PC-3 (cell line): ENCODE results near the gene ALPK1. TPM values are rescaled to one million over a fixed set of nuclear protein-coding genes. Genes with fewer than 3 reads are reported as not detected.

ENCODE experiments used
- ATAC-seq: fragments of 200-7000 bp; cut with Tn5 transposase; 2 replicates; pipeline ENCODE4 v1.9.1; 2020; ENCODE audit warnings: mild to moderate bottlenecking, moderate library complexity
- BruUV-seq: library from RNA; stranded (reverse); fragments of 400-500 nt; replicated peaks from 2 replicates; lab custom pipeline; 2021; lab: Mats Ljungman, UMichigan
- CTCF ChIA-PET: fragments of 300-600 bp; sonication (Branson Sonifier 250); formaldehyde crosslinking; loops from one replicate; lab custom pipeline; 2022; ENCODE audit warnings: antibody characterized with exemption; lab: Charles Lee
- POLR2A ChIA-PET: fragments of 300-600 bp; sonication (Branson Sonifier 250); formaldehyde crosslinking; loops from one replicate; lab custom pipeline; 2022; ENCODE audit warnings: antibody characterized with exemption; ENCODE audit not compliant: unreplicated experiment; lab: Charles Lee
- DNase-seq: peaks from one replicate; pipeline ENCODE4 v3.0.0-alpha.2; 2015
- H2AFZ ChIP-seq: fragments of 300-600 bp; sonication (generic); 2 replicates; pipeline ENCODE4 v1.6.0; 2016; ENCODE audit warnings: antibody characterized with exemption, low read length
- H3F3A ChIP-seq: fragments of 300-600 bp; sonication (generic); one replicate; pipeline ENCODE4 v1.6.0; 2017; ENCODE audit warnings: antibody characterized with exemption, low read length, control low read depth, mild to moderate bottlenecking; ENCODE audit not compliant: unreplicated experiment
- H3K27ac ChIP-seq: fragments of 300-600 bp; sonication (generic); 2 replicates; pipeline ENCODE4 v1.5.1; 2016; ENCODE audit warnings: mild to moderate bottlenecking, low read length
- H3K27me3 ChIP-seq: fragments of 300-600 bp; sonication (generic); 2 replicates; pipeline ENCODE4 v1.6.1; 2016; ENCODE audit warnings: low read length, mixed read lengths
- H3K36me3 ChIP-seq: fragments of 300-600 bp; sonication (generic); 2 replicates; pipeline ENCODE4 v1.6.1; 2016; ENCODE audit warnings: low read depth, mixed run types, low read length, mixed read lengths
- H3K4me1 ChIP-seq: fragments of 300-600 bp; sonication (generic); 2 replicates; pipeline ENCODE4 v1.5.1; 2016; ENCODE audit warnings: low read length; ENCODE audit not compliant: insufficient read depth
- H3K4me2 ChIP-seq: fragments of 300-600 bp; sonication (generic); 2 replicates; pipeline ENCODE4 v1.6.0; 2016; ENCODE audit warnings: low read length
- H3K4me3 ChIP-seq: fragments of 300-600 bp; sonication (generic); 2 replicates; pipeline ENCODE4 v1.5.1; 2016; ENCODE audit warnings: mild to moderate bottlenecking, low read length, mixed read lengths
- H3K79me2 ChIP-seq: fragments of 300-600 bp; sonication (generic); 2 replicates; pipeline ENCODE4 v1.6.1; 2017; ENCODE audit warnings: low read length, mixed read lengths
- H3K9ac ChIP-seq: fragments of 300-600 bp; sonication (generic); 2 replicates; pipeline ENCODE4 v1.6.0; 2016; ENCODE audit warnings: mild to moderate bottlenecking, low read length
- H3K9me2 ChIP-seq: fragments of 300-600 bp; sonication (generic); replicated peaks from 2 replicates; pipeline ENCODE4 v1.6.1; 2016; ENCODE audit warnings: mixed run types, low read length, mixed read lengths
- H3K9me3 ChIP-seq: fragments of 300-600 bp; sonication (generic); 2 replicates; pipeline ENCODE4 v1.6.1; 2016; ENCODE audit warnings: low read length, mixed read lengths
- H4K20me1 ChIP-seq: fragments of 300-600 bp; sonication (generic); 2 replicates; pipeline ENCODE4 v1.6.1; 2016; ENCODE audit warnings: low read length, mixed read lengths
- CTCF ChIP-seq: fragments of 300-600 bp; sonication (generic); conservative IDR thresholded peaks from 2 replicates; pipeline ENCODE4 v1.5.1; 2017; ENCODE audit warnings: antibody characterized with exemption, low read depth, mild to moderate bottlenecking, low read length
- EZH2 ChIP-seq: fragments of 300-600 bp; sonication (generic); IDR thresholded peaks from one replicate; pipeline ENCODE4 v1.6.1; 2017; ENCODE audit warnings: antibody characterized with exemption, mild to moderate bottlenecking, low read length; ENCODE audit not compliant: unreplicated experiment
- EZH2phosphoT487 ChIP-seq: fragments of 300-600 bp; sonication (generic); IDR thresholded peaks from 2 replicates; pipeline ENCODE4 v1.6.1; 2018; ENCODE audit warnings: mild to moderate bottlenecking, antibody characterized with exemption, low read length, borderline replicate concordance
- intact Hi-C: fragments of 100-400 bp; cut with micrococcal nuclease; formaldehyde crosslinking; loops from 2 replicates; pipeline ENCODE4 v1.9.0; 2023
- total RNA-seq: library from RNA; depleted of rRNA; stranded (reverse); fragments of >200 nt; gene quantifications from 2 replicates; pipeline ENCODE4 v1.2.3, GENCODE V29; 2014

Gene ALPK1
- total RNA-seq, 1 experiment from 2014 or later = 4.2 TPM

GRCh38 chr4:112449708-112450107, 152.5 kb downstream of the ALPK1 start:
- H3K9ac ChIP-seq = no peak overlapping the region
- no peaks in the 10 kb centered on the region for H3F3A ChIP-seq
- no peaks in the 10 kb centered on the region for H3K79me2 ChIP-seq
- ATAC-seq (no peak), DNase-seq (no peak)
- no peak overlapping the region for H3K27ac ChIP-seq
- TF ChIP-seq EZH2 = no peak
- TF ChIP-seq EZH2phosphoT487 = no peak
- no peak for TF ChIP-seq CTCF
- no peak overlapping the region for H3K4me3 ChIP-seq
- H2AFZ ChIP-seq = no peak overlapping the region
- no peaks in the 10 kb centered on the region for H3K4me1 ChIP-seq
- H3K4me2 ChIP-seq = no peak overlapping the region
- no peaks in the 10 kb centered on the region for H3K9me3 ChIP-seq
- H4K20me1 ChIP-seq = no peaks in the 10 kb centered on the region
- no peaks in the 10 kb centered on the region for H3K9me2 ChIP-seq
- ChIA-PET CTCF (no interaction called here), POLR2A (no interaction called here)
- H3K27me3 ChIP-seq = no peaks in the 10 kb centered on the region
- no peaks in the 10 kb centered on the region for H3K36me3 ChIP-seq
- intact Hi-C loops = no loop called here
- no TSS peak for BruUV-seq

GRCh38 chr4:112451104-112451503, 153.9 kb downstream of the ALPK1 start:
- CTCF ChIA-PET = no interaction called here
- Histone ChIP-seq H3K4me1 (no peaks in the 10 kb centered on the region), H3K36me3 (no peaks in the 10 kb centered on the region)

GRCh38 chr4:112451831-112452230, 154.7 kb downstream of the ALPK1 start:
- TF ChIP-seq CTCF (no peak), EZH2 (no peak), EZH2phosphoT487 (no peak)
- DNase-seq = no peak
- intact Hi-C loops = no loop called here

More at GRCh38 chr4:112451104-112451503, 153.9 kb downstream of the ALPK1 start:
- ATAC-seq (no peak), DNase-seq (no peak)
- no peaks in the 10 kb centered on the region for H4K20me1 ChIP-seq
- no peak overlapping the region for H3K4me3 ChIP-seq
- no peaks in the 10 kb centered on the region for H3K27me3 ChIP-seq
- H3K9ac ChIP-seq = no peak overlapping the region
- BruUV-seq = no TSS peak
- no peak overlapping the region for H2AFZ ChIP-seq
- no peaks in the 10 kb centered on the region for H3K79me2 ChIP-seq
- no peak overlapping the region for H3K4me2 ChIP-seq
- no peaks in the 10 kb centered on the region for H3F3A ChIP-seq
- H3K9me2 ChIP-seq = no peaks in the 10 kb centered on the region
- H3K9me3 ChIP-seq = no peaks in the 10 kb centered on the region
- intact Hi-C loops = no loop called here
- no peak overlapping the region for H3K27ac ChIP-seq
- TF ChIP-seq EZH2 = no peak
- no peak for TF ChIP-seq CTCF
- no peak for TF ChIP-seq EZH2phosphoT487
- POLR2A ChIA-PET = no interaction called here

More at GRCh38 chr4:112451831-112452230, 154.7 kb downstream of the ALPK1 start:
- Histone ChIP-seq H3K79me2 (no peaks in the 10 kb centered on the region), H3K4me3 (no peak overlapping the region), H4K20me1 (no peaks in the 10 kb centered on the region), H3K36me3 (no peaks in the 10 kb centered on the region), H3K27ac (no peak overlapping the region), H3F3A (no peaks in the 10 kb centered on the region), H2AFZ (no peak overlapping the region), H3K9me2 (no peaks in the 10 kb centered on the region), H3K9ac (no peak overlapping the region), H3K9me3 (no peaks in the 10 kb centered on the region), H3K4me1 (no peaks in the 10 kb centered on the region), H3K4me2 (no peak overlapping the region), H3K27me3 (no peaks in the 10 kb centered on the region)
- no TSS peak for BruUV-seq
- POLR2A ChIA-PET = no interaction called here
- no peak for ATAC-seq
- CTCF ChIA-PET = no interaction called here
